PC-9 (cell line): ENCODE data around the gene NPTX1. TPM values are rescaled to one million over a fixed set of nuclear protein-coding genes. Genes with fewer than 3 reads are reported as not detected.

ENCODE experiments used
- BruUV-seq: library from RNA; stranded (reverse); fragments of 400-500 nt; replicated peaks from 2 replicates; lab custom pipeline; 2021; lab: Mats Ljungman, UMichigan
- CTCF ChIA-PET: fragments of 300-600 bp; sonication (Branson Sonifier 250); formaldehyde crosslinking; loops from one replicate; lab custom pipeline; 2022; ENCODE audit warnings: antibody characterized with exemption; lab: Charles Lee
- POLR2A ChIA-PET: fragments of 300-600 bp; sonication (Branson Sonifier 250); formaldehyde crosslinking; loops from one replicate; lab custom pipeline; 2022; ENCODE audit warnings: antibody characterized with exemption; ENCODE audit not compliant: unreplicated experiment; lab: Charles Lee
- DNase-seq, 2 experiments: peaks; one replicate each; pipeline versions ENCODE4 v3.0.0 to v3.0.0-alpha.2; 2015 to 2022; ENCODE audit warnings: mixed read lengths in 1 of 2
- H2AFZ ChIP-seq: fragments of 200-600 bp; sonication (generic); 2 replicates; pipeline ENCODE4 v1.8.1; 2017; ENCODE audit warnings: antibody characterized with exemption
- H3F3A ChIP-seq: fragments of 200-600 bp; sonication (generic); 2 replicates; pipeline ENCODE4 v1.8.1; 2017; ENCODE audit warnings: antibody characterized with exemption, mild to moderate bottlenecking, low read depth; ENCODE audit not compliant: insufficient read depth
- H3K27ac ChIP-seq: fragments of 200-600 bp; sonication (generic); 2 replicates; pipeline ENCODE4 v1.6.1; 2016; ENCODE audit warnings: mixed run types
- H3K27me3 ChIP-seq: fragments of 200-600 bp; sonication (generic); 2 replicates; pipeline ENCODE4 v1.6.1; 2016; ENCODE audit warnings: low read depth, mixed run types; ENCODE audit not compliant: insufficient read depth
- H3K36me3 ChIP-seq: fragments of 200-600 bp; sonication (generic); 2 replicates; pipeline ENCODE4 v1.6.1; 2016; ENCODE audit warnings: low read depth, mixed run types
- H3K4me1 ChIP-seq: fragments of 200-600 bp; sonication (generic); replicated peaks from 2 replicates; pipeline ENCODE4 v1.6.1; 2016; ENCODE audit warnings: mixed run types; ENCODE audit not compliant: insufficient read depth
- H3K4me2 ChIP-seq: fragments of 200-600 bp; sonication (generic); 2 replicates; pipeline ENCODE4 v1.6.1; 2017; ENCODE audit warnings: mixed run types
- H3K4me3 ChIP-seq: fragments of 200-600 bp; sonication (generic); 2 replicates; pipeline ENCODE4 v1.6.1; 2016; ENCODE audit warnings: mixed run types
- H3K79me2 ChIP-seq: fragments of 200-600 bp; sonication (generic); 2 replicates; pipeline ENCODE4 v1.6.1; 2017; ENCODE audit warnings: low read depth, mixed run types
- H3K9me2 ChIP-seq: fragments of 200-600 bp; sonication (generic); 2 replicates; pipeline ENCODE4 v1.8.1; 2017; ENCODE audit warnings: mild to moderate bottlenecking; ENCODE audit not compliant: insufficient read depth
- H3K9me3 ChIP-seq: fragments of 200-600 bp; sonication (generic); 2 replicates; pipeline ENCODE4 v1.8.1; 2016; ENCODE audit warnings: low read depth; ENCODE audit not compliant: insufficient read depth
- H4K20me1 ChIP-seq: fragments of 200-600 bp; sonication (generic); 2 replicates; pipeline ENCODE4 v1.8.1; 2017; ENCODE audit not compliant: insufficient read depth
- EZH2 ChIP-seq: fragments of 200-600 bp; sonication (generic); IDR thresholded peaks from 2 replicates; pipeline ENCODE4 v1.8.0; 2017; ENCODE audit warnings: antibody characterized with exemption, low read depth
- intact Hi-C: fragments of 100-400 bp; cut with micrococcal nuclease; formaldehyde crosslinking; loops from one replicate; pipeline ENCODE4 v1.10.0; 2022; ENCODE audit not compliant: unreplicated experiment
- total RNA-seq: library from RNA; stranded (reverse); gene quantifications from 2 replicates; pipeline ENCODE4 v1.2.3, GENCODE V29; 2021
- TF ChIP-seq, protein P1 (sequence below): fragments of 200-600 bp; sonication (generic); conservative IDR thresholded peaks from 2 replicates; pipeline ENCODE4 v1.6.1; 2017; ENCODE audit warnings: mixed run types, antibody characterized with exemption, mild to moderate bottlenecking, moderate library complexity

Gene NPTX1
- total RNA-seq, 1 experiment from 2014 or later: 6.9 TPM

DNA sequence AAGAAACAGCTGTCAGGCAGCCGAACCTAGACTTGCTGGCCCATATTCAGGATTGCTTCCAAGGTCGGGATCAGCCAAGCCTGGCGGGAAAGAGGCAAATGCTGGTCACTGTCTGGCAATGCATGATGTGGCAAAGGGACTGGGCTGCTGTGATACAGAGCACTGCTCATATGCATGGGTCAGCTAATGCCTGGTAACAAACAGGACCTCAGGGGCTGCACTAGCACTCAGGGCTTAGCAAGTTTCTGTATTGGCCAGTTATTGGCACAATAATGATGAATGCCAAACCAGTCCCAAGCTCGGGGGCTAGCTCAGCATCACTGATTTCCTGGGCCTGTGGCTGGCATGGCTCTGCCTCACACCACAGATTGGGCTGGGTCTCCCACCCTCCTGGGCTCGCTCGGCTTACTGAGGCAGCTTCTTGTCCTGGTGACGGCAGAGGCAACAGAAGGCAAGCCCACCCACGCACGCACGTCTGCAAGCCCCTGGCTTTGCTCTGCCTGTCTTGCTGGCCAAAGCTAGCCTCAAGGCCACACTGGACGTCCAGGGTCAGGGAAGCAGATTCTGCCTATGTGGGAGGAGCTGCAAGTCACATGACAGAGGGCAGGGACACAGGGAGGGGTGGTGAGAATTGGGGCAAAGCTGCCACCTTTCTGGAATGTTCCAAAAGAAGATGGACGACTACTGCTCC, 46.8 kb upstream of the NPTX1 start:
- H2AFZ ChIP-seq: no peak overlapping the region
- no peak overlapping the region for H3K4me2 ChIP-seq
- no peak overlapping the region for H3K27ac ChIP-seq
- no peaks in the 10 kb centered on the region for H3K79me2 ChIP-seq
- H4K20me1 ChIP-seq: no peaks in the 10 kb centered on the region
- H3K36me3 ChIP-seq: no peaks in the 10 kb centered on the region
- no peak for TF ChIP-seq EZH2
- TF ChIP-seq, protein P1, sequence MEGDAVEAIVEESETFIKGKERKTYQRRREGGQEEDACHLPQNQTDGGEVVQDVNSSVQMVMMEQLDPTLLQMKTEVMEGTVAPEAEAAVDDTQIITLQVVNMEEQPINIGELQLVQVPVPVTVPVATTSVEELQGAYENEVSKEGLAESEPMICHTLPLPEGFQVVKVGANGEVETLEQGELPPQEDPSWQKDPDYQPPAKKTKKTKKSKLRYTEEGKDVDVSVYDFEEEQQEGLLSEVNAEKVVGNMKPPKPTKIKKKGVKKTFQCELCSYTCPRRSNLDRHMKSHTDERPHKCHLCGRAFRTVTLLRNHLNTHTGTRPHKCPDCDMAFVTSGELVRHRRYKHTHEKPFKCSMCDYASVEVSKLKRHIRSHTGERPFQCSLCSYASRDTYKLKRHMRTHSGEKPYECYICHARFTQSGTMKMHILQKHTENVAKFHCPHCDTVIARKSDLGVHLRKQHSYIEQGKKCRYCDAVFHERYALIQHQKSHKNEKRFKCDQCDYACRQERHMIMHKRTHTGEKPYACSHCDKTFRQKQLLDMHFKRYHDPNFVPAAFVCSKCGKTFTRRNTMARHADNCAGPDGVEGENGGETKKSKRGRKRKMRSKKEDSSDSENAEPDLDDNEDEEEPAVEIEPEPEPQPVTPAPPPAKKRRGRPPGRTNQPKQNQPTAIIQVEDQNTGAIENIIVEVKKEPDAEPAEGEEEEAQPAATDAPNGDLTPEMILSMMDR: no peak
- no peaks in the 10 kb centered on the region for H3K9me2 ChIP-seq
- POLR2A ChIA-PET: no interaction called here
- BruUV-seq: no TSS peak
- CTCF ChIA-PET: no interaction called here
- no peaks in the 10 kb centered on the region for H3K4me1 ChIP-seq
- H3K4me3 ChIP-seq: no peak overlapping the region
- intact Hi-C loops: no loop called here
- no peaks in the 10 kb centered on the region for H3K27me3 ChIP-seq
- no peak for DNase-seq
- no peaks in the 10 kb centered on the region for H3F3A ChIP-seq
- no peaks in the 10 kb centered on the region for H3K9me3 ChIP-seq

DNA sequence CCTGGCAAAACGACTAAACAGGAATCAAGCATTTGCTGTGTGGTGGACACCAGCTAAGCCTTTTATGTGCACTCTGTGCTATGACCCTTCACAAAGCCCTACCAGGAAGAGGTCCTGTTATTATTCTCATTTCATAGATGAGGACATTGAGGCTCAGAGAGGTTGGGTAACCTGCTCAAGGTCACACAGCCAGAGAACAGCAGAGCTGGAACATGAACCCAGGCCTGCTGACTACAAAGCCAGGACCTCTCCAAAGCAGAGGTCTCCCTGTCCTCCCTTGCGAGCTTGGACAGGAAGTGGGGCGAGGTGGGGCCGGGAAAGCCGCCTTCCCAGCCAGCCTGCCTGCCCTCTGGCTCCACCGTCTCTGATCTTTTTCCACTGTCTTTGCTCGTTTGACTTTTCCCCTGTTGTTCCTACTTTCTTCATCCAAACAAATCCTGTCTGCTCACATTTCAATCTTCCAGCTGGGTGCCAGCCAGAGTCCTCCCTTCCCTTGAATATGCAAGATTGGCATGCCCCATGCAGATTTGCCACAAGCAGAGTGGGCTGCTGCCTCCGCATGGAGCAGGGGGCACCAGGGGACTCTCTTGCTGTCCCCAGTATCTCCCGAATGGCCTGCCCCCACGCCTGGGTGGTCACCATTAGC, 44.5 kb upstream of the NPTX1 start:
- Histone ChIP-seq H4K20me1 (no peaks in the 10 kb centered on the region), H3K4me2 (no peak overlapping the region), H3K79me2 (no peaks in the 10 kb centered on the region), H3K4me1 (no peaks in the 10 kb centered on the region), H3K27ac (no peak overlapping the region), H3K27me3 (no peaks in the 10 kb centered on the region), H3K9me3 (no peaks in the 10 kb centered on the region), H3K4me3 (no peak overlapping the region), H2AFZ (no peak overlapping the region), H3K36me3 (no peaks in the 10 kb centered on the region), H3F3A (no peaks in the 10 kb centered on the region), H3K9me2 (no peaks in the 10 kb centered on the region)
- POLR2A ChIA-PET: no interaction called here
- no TSS peak for BruUV-seq
- DNase-seq: no peak
- CTCF ChIA-PET: no interaction called here
- intact Hi-C loops: no loop called here
- TF ChIP-seq, protein P1: no peak
- TF ChIP-seq EZH2: no peak

DNA sequence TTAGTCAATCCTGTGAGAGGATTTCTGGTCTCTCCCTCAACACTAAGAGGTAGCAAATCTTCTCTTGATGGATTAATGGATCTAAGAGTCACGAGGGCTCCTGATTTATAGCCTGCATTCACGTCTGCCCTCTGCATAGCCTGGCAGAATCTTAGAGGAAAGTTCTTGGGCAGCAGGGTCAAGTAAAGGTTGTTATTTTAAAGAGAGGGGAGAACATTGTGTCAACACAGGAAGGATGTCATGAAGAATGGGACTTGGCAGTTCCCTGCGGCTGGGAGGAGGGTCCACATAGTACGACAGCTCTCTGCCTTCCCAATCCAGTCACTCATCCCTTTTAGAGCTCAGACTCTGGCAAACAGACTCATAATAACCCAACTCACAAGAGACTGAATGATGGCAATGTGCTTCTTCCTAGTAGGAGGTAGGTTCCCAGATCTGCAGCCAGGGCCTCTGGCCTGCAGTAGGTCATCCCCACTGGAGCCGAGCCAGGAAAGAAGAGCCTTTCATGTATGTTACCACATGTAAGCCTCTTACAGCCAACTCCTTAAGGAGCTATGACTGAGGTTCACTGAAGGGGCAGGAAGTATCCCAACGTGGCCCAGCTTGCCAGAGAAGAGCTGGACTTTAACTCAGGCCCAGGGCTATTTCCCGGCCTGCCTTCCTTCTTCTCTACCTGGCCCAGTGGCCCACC, 42.8 kb upstream of the NPTX1 start:
- Histone ChIP-seq H4K20me1 (no peaks in the 10 kb centered on the region), H3K27me3 (no peaks in the 10 kb centered on the region), H3K79me2 (no peaks in the 10 kb centered on the region), H3K9me3 (no peaks in the 10 kb centered on the region), H3K4me3 (no peak overlapping the region), H3K4me2 (no peak overlapping the region), H3K27ac (no peak overlapping the region), H3K36me3 (no peaks in the 10 kb centered on the region), H2AFZ (no peak overlapping the region), H3K4me1 (no peaks in the 10 kb centered on the region), H3F3A (no peaks in the 10 kb centered on the region), H3K9me2 (no peaks in the 10 kb centered on the region)
- POLR2A ChIA-PET: no interaction called here
- no peak for TF ChIP-seq EZH2
- TF ChIP-seq, protein P1: no peak
- CTCF ChIA-PET: no interaction called here
- no TSS peak for BruUV-seq
- intact Hi-C loops: no loop called here
- no peak for DNase-seq
